Immature natural killer cell (primary cell): Measurements from ENCODE around the gene DIAPH2. TPM values are rescaled to one million over a fixed set of nuclear protein-coding genes. Genes with fewer than 3 reads are reported as not detected.

ENCODE experiments used
- DNase-seq, 3 donors: peaks; one replicate each; pipeline ENCODE4 v3.0.0; 2022; ENCODE audit warnings: mixed read lengths in 1 of 3
- H3K27ac Mint-ChIP-seq, 6 donors: one replicate each; pipeline ENCODE4 v1.8.0; 2020; ENCODE audit warnings: mixed read lengths in 6 of 6, mild to moderate bottlenecking in 5 of 6, inconsistent platforms in 4 of 6, moderate library complexity in 3 of 6
- H3K27me3 Mint-ChIP-seq, 3 donors: one replicate each; pipeline ENCODE4 v1.8.0; 2020 to 2021; ENCODE audit warnings: low read depth in 3 of 3, mild to moderate bottlenecking in 3 of 3, mixed read lengths in 3 of 3, moderate library complexity in 3 of 3, inconsistent platforms in 1 of 3
- H3K36me3 Mint-ChIP-seq, 3 donors: one replicate each; pipeline ENCODE4 v1.8.0; 2020; ENCODE audit warnings: mixed read lengths in 3 of 3, inconsistent platforms in 2 of 3, mild to moderate bottlenecking in 2 of 3
- H3K4me1 Mint-ChIP-seq, 2 donors: one replicate each; pipeline ENCODE4 v1.8.0; 2020; ENCODE audit warnings: inconsistent platforms in 2 of 2, mild to moderate bottlenecking in 2 of 2, mixed read lengths in 2 of 2, moderate library complexity in 1 of 2
- H3K4me3 Mint-ChIP-seq, 5 donors: one replicate each; pipeline ENCODE4 v1.8.0; 2020; ENCODE audit warnings: mild to moderate bottlenecking in 5 of 5, mixed read lengths in 5 of 5, inconsistent platforms in 3 of 5, moderate library complexity in 3 of 5
- H3K9me3 Mint-ChIP-seq, 6 donors: one replicate each; pipeline ENCODE4 v1.8.0; 2020; ENCODE audit warnings: mild to moderate bottlenecking in 6 of 6, mixed read lengths in 6 of 6, inconsistent platforms in 4 of 6, moderate library complexity in 3 of 6
- polyA plus RNA-seq, 3 donors: library from polyadenylated mRNA; unstranded; fragments of 300-500 nt; fragmentation: Illumina TruSeq; gene quantifications; one replicate each; pipeline ENCODE4 v1.2.3, GENCODE V29; 2021

The DIAPH2 gene
- polyA plus RNA-seq, 3 donors from 2014 or later, result 5.5 to 10.9 (median 9.6) TPM

DNA sequence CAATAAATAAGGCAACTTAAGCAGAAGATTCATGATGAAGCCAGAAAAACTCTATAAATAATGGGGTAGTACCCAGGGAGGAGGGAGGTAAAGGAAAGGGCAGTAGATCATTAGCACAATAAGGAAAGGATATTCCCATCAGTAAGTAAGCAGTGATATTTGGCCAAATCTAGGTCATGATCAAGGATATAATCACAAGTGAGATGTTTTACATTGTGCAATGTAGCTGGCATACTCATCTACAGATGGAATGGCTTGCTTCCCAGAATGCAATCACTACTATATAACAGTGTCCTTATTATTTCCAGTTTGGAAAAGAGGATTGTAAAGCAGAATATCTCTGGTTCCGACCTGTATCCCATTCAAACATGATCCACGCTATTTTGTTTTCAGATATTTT lies 682.5 kb downstream of the DIAPH2 start:
- Mint-ChIP-seq H3K27me3 (no peaks in the 10 kb centered on the region), H3K4me1 (no peaks in the 10 kb centered on the region), H3K4me3 (no peak overlapping the region), H3K9me3 (no peaks in the 10 kb centered on the region), H3K27ac (no peak overlapping the region), H3K36me3 (no peaks in the 10 kb centered on the region)
- DNase-seq, result no peak

DNA sequence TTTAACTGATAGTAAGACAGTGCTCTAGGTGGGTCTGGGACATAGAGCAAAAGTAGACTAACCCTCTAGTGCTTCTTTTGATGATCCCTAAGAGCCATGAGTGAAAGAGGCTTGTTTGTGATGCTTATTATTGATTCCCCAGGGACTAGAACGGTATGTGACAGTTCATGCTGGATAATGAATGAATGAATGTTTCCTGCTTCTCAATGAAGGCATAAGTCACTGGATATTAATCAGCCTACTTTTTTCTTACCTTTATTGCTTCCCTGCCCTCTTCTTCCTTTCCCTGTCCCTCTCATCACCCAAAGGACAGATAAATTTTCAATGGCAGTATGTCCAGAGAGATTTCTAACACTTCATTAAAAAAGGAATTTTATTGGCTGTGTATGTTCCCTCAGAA lies 685.3 kb downstream of the DIAPH2 start:
- DNase-seq, result no peak
- Mint-ChIP-seq H3K4me1 (no peaks in the 10 kb centered on the region), H3K36me3 (no peaks in the 10 kb centered on the region), H3K27ac (no peak overlapping the region), H3K27me3 (peaks cover 0 to 2% (median 0%) of the 10 kb centered on the region in 3 donors), H3K4me3 (no peak overlapping the region), H3K9me3 (no peaks in the 10 kb centered on the region)

DNA sequence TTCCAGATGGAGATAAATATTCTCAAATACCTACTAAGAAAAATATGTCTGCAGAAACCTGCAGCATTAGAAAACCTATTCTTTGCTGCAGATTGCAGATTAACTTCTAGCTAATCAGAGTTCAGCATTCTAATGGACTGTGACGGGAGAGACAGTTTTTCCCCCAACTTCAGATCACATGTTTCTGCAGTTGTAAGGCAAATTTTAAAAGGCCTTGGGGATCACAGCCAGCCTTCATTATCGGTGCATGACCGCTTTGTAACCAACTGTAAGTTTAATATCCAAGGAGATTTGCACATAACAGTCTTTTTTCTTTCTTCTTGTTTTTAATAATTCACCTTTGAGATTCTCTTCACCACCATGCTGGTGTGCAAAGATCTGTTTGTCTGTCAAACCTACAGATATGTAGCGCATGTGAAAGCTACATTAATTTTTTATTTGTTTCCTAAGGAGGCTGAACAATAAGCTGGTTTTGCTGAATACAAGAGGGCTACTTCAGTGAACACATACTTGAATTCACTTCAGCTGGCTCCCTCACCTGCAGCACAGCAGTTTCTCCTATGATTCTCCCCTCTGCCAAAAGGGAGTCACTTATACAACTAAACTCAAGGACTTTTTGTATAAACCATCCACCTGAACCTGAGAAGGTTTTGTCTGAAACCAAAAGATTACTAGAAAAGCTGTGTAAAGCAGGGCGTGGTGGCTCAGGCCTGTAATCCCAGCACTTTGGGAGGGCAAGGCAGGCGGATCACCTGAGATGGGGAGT lies 687.5 kb downstream of the DIAPH2 start:
- Mint-ChIP-seq H3K27me3 (peaks cover 0 to 2% (median 0%) of the 10 kb centered on the region in 3 donors), H3K4me1 (no peaks in the 10 kb centered on the region), H3K4me3 (no peak overlapping the region), H3K36me3 (no peaks in the 10 kb centered on the region), H3K9me3 (no peaks in the 10 kb centered on the region), H3K27ac (no peak overlapping the region)
- no peak for DNase-seq

DNA sequence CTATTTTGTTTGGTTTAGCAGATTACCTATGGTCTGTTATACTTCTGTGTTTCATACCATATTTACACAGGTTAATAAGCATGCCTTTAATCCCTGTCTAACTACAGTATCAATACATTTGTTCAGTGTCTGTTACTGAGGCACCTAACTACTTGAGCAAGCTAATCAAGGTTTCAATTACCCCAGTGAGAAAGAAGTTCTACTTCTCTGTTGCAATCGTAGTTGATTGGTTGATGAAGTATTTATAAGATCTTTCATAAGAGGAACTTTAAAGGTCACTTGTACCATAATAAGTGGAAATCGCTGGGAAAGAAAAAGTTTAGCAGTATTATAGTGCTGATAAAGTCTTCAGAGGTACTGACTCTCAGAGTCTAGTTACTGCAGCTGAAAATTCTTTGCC lies 689.6 kb downstream of the DIAPH2 start:
- DNase-seq, result no peak
- Mint-ChIP-seq H3K9me3 (no peaks in the 10 kb centered on the region), H3K4me3 (no peak overlapping the region), H3K27ac (no peak overlapping the region), H3K36me3 (no peaks in the 10 kb centered on the region), H3K27me3 (peaks cover 0 to 2% (median 2%) of the 10 kb centered on the region in 3 donors), H3K4me1 (no peaks in the 10 kb centered on the region)

DNA sequence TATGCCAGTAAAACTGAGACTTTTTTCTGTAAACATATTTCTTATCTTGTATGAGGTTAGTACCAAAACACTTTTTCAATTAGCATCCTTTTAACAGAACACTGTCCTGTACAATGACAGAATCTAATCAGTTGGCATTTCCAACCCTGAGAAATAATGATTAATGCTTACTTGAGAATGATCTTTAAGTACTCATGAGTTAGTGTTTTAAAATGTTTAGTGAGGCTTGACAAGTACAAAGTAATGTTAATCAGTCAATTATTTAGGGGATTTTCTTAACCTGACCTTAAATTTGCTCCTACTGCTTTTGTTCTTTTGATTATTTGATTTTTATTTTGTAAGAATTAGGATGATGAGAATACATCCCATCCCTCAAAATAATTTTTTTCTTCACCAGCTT lies 695.6 kb downstream of the DIAPH2 start:
- no peaks in the 10 kb centered on the region for H3K4me1 Mint-ChIP-seq
- peaks cover 0 to 7% (median 0%) of the 10 kb centered on the region in 3 donors for H3K36me3 Mint-ChIP-seq

DNA sequence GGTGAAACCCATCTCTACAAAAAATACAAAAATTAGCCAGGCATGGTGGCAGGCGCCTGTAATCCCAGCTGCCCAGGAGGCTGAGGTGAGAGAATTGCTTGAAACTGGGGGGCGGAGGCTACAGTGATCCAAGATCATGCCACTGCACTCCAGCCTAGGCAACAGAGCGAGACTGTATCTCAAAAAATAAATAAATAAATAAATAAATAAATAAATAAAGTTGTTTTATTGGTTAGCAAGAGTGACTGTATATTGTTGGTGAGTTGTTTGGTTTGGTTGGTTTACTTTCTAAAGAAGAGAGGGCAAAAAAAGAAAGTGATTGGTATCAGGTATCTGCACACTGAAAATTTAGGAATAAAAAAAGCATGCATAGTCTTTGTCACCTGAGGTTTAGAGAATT lies 700.0 kb downstream of the DIAPH2 start:
- no peak overlapping the region for H3K4me3 Mint-ChIP-seq
- H3K27me3 Mint-ChIP-seq, result peaks cover 0 to 6% (median 0%) of the 10 kb centered on the region in 3 donors
- DNase-seq, result no peak
- no peaks in the 10 kb centered on the region for H3K9me3 Mint-ChIP-seq
- H3K4me1 Mint-ChIP-seq, result no peaks in the 10 kb centered on the region
- peaks cover 0 to 22% (median 4%) of the 10 kb centered on the region in 3 donors for H3K36me3 Mint-ChIP-seq
- no peak overlapping the region for H3K27ac Mint-ChIP-seq

More for the DNA sequence above, 695.6 kb downstream of the DIAPH2 start:
- no peak for DNase-seq
- H3K27me3 Mint-ChIP-seq, result peaks cover 0 to 5% (median 0%) of the 10 kb centered on the region in 3 donors
- no peak overlapping the region for H3K27ac Mint-ChIP-seq
- no peaks in the 10 kb centered on the region for H3K9me3 Mint-ChIP-seq
- H3K4me3 Mint-ChIP-seq, result no peak overlapping the region

DNA sequence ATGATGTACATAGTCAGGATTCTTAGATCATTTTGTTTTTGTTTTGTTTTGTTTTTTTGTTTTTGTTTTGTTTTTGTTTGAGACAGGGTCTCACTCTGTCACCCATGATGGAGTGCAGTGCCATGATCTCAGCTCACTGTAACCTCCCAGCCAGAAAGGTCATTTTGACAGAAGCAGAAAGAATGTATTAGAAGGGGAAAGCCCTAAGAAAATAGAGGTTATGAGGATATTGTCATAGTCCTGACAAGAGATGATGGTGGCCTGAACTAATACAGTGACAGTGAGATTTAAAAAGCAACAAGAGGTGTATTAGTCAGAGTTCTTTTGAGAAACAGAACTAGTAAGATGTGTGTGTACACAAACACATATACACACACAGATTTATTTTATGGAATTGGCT lies 702.4 kb downstream of the DIAPH2 start:
- Mint-ChIP-seq H3K27me3 (peaks cover 0 to 4% (median 0%) of the 10 kb centered on the region in 3 donors), H3K27ac (no peak overlapping the region), H3K4me1 (no peaks in the 10 kb centered on the region)

DNA sequence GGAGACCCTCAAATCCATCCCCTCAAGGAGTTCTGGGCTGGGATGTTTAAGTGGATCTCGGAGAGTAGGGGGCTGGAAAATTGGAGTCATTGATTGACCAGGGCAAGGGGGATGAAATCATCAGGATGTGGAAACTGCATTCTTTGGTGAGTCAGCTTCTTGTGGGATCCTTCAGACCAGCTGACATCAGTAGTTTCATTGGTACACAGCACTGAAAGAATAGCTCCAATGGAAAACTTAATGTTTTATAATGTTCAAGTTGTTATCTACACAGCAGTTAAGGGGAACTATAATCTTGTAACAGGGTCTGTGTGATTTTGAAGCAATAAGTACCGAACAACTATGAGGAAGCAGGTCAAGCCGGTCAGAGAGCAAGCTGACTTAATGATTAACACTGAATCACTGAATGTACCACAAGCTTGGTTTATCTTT lies 705.1 kb downstream of the DIAPH2 start:
- Mint-ChIP-seq H3K4me3 (no peak overlapping the region), H3K4me1 (no peaks in the 10 kb centered on the region), H3K9me3 (no peaks in the 10 kb centered on the region), H3K36me3 (peaks cover 0 to 16% (median 4%) of the 10 kb centered on the region in 3 donors), H3K27me3 (peaks cover 0 to 10% (median 0%) of the 10 kb centered on the region in 3 donors), H3K27ac (no peak overlapping the region)
- DNase-seq, result no peak

More for the DNA sequence above, 702.4 kb downstream of the DIAPH2 start:
- DNase-seq, result no peak
- peaks cover 0 to 22% (median 4%) of the 10 kb centered on the region in 3 donors for H3K36me3 Mint-ChIP-seq
- no peak overlapping the region for H3K4me3 Mint-ChIP-seq
- H3K9me3 Mint-ChIP-seq, result no peaks in the 10 kb centered on the region

DNA sequence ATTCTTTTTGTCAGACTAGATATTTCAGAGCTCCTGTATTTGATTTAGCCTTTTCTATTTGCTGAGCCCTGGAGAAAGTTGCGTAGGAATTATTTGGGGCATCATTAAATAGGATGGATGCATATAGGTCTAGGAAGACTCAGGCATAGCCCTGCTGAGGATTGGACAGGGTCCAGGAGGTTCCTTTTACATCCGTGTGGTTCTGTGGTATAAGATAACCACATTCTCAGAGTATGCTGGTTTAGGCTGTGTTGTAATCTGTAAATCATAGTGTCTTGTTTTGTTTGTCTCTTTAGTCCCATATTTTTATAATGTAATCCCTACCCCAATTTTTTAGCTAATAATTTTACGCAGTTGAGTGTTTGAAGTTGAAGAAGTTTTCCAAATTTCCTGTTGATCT lies 712.7 kb downstream of the DIAPH2 start:
- H3K4me3 Mint-ChIP-seq, result no peak overlapping the region
- peaks cover 0 to 6% (median 0%) of the 10 kb centered on the region in 3 donors for H3K27me3 Mint-ChIP-seq
- no peaks in the 10 kb centered on the region for H3K36me3 Mint-ChIP-seq
- H3K9me3 Mint-ChIP-seq, result no peaks in the 10 kb centered on the region
- H3K4me1 Mint-ChIP-seq, result peaks cover 9 to 19% of the 10 kb centered on the region in 2 donors
- H3K27ac Mint-ChIP-seq, result no peak overlapping the region
- DNase-seq, result no peak

DNA sequence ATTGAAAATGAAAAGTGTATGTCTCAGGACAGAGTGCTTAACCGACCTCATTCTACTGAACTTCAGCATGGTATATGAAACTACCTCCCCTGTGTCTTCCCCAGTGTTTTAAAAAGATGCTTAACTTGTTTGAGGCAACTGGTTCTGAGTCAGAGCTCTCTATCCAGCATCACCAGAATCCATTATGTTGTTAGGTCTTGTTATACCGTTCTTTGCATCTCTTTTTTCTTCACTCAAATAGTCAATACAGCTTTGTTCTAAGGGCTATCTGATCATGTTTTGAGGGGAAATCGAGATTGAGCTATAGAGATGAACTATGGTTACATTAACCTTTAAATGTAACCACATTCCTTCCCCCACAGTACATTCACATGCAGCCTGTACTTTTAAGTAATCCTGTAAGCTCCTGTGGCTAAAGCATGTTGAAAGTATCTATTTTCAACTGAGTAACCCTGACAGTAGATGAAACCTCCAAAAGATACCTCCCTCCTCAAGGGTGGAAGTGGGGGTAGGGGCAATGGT lies 713.4 kb downstream of the DIAPH2 start:
- H3K4me3 Mint-ChIP-seq, result no peak overlapping the region

DNA sequence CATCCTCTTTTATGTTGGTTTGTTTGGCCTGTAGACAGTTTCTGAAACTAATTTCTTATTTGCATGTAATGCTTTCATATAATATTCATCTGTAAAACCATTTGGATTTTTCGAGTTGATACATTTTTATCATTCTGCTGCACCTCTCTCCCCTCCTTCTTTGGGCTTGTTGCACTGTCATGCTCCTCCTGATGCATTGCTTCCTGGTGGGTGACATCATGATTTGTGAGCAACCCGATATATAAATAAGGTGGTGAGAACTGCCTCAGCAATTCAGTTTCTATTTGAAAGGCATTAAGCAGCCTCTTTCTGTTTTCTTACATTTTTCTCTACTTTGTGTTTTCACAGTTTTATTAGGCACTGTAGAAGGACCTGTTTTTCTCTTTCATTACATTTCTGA lies 714.8 kb downstream of the DIAPH2 start:
- H3K27ac Mint-ChIP-seq, result no peak overlapping the region

More for the DNA sequence above, 713.4 kb downstream of the DIAPH2 start:
- Mint-ChIP-seq H3K36me3 (no peaks in the 10 kb centered on the region), H3K4me1 (peaks cover 9 to 19% of the 10 kb centered on the region in 2 donors), H3K9me3 (no peaks in the 10 kb centered on the region), H3K27ac (peak overlapping the region in 1 of 6 donors; percentile 11), H3K27me3 (peaks cover 0 to 2% (median 0%) of the 10 kb centered on the region in 3 donors)
- DNase-seq, result no peak

DNA sequence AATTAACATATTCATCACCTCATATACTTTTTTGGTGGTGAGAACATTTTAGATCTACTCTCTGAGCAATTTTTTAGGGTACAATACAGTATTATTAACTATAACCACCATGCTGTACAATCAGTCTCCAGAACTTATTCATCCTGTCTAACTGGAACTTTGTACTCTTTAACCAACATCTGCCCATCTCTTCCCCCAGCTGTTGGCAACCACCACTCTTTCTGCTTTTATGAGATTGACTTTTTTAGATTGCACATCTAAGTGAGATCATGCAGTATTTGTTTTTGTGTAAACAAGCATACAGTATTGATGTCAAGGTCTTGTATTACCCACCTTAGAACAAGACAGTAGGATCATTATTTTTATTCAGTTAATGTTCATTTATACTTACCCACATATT lies 715.9 kb downstream of the DIAPH2 start:
- H3K4me1 Mint-ChIP-seq, result peaks cover 9 to 19% of the 10 kb centered on the region in 2 donors
- no peaks in the 10 kb centered on the region for H3K27me3 Mint-ChIP-seq
- H3K9me3 Mint-ChIP-seq, result no peaks in the 10 kb centered on the region
- no peak overlapping the region for H3K4me3 Mint-ChIP-seq
- no peaks in the 10 kb centered on the region for H3K36me3 Mint-ChIP-seq
- no peak for DNase-seq
- H3K27ac Mint-ChIP-seq, result no peak overlapping the region

More for the DNA sequence above, 714.8 kb downstream of the DIAPH2 start:
- H3K4me1 Mint-ChIP-seq, result peaks cover 9 to 19% of the 10 kb centered on the region in 2 donors
- H3K27me3 Mint-ChIP-seq, result peaks cover 0 to 2% (median 0%) of the 10 kb centered on the region in 3 donors
- no peaks in the 10 kb centered on the region for H3K9me3 Mint-ChIP-seq
- H3K4me3 Mint-ChIP-seq, result no peak overlapping the region
- no peaks in the 10 kb centered on the region for H3K36me3 Mint-ChIP-seq
- no peak for DNase-seq

DNA sequence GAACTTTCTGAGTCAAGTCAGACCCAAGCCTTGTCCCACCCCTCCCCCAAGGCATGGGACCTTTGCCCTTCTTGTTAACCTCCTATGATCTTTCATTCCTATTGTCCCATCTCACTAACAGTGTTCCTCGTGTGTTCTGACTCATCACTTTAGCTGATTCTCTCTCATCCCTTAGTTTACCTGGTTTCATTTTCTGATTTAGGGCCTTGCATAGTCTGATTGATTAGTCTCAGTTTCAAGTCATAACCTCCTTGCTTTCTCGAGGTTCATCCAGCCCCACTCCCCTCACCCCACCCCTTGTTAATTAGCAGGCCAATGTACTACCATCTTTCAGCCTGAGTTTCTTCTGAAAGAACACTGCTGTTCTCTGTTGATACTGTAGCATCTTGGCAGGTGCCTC lies 716.5 kb downstream of the DIAPH2 start:
- Mint-ChIP-seq H3K4me1 (peaks cover 9 to 19% of the 10 kb centered on the region in 2 donors), H3K9me3 (no peaks in the 10 kb centered on the region), H3K36me3 (no peaks in the 10 kb centered on the region), H3K27me3 (no peaks in the 10 kb centered on the region), H3K27ac (no peak overlapping the region), H3K4me3 (no peak overlapping the region)
- no peak for DNase-seq

DNA sequence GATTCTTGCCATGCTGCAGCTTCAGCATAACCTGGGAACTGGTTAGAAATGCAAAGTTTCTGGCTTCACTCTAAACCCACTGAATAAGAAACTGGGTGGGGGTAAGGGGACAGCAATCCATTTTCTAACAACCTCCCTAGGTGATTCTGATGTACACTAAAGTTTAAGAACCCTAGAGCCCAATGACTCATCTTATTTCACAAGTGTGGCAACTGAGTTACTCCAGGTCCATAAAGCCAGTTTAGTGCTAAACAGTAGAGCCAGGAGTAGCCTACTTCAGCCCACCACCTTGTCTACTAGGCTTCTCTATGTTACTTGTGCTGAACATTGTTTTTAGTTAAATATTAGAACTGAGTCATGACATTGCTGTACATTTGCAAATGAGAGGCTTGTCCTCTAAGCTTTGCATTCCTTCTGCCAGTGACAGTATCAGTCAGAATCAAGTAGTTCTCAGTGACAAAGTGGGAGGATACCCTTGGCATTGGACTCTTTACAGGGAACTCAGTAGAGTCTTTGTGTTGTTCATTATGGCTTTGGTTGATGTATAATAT lies 717.0 kb downstream of the DIAPH2 start:
- Mint-ChIP-seq H3K27me3 (no peaks in the 10 kb centered on the region), H3K27ac (no peak overlapping the region), H3K4me1 (peaks cover 9 to 19% of the 10 kb centered on the region in 2 donors), H3K9me3 (no peaks in the 10 kb centered on the region), H3K36me3 (no peaks in the 10 kb centered on the region), H3K4me3 (no peak overlapping the region)
- DNase-seq, result no peak
